ENCODE results near the gene TPPP. TPM values are rescaled to one million over a fixed set of nuclear protein-coding genes. Genes with fewer than 3 reads are reported as not detected.

Gene TPPP
- total RNA-seq, 1 donor from 2014 or later, result 0.09 TPM

DNA sequence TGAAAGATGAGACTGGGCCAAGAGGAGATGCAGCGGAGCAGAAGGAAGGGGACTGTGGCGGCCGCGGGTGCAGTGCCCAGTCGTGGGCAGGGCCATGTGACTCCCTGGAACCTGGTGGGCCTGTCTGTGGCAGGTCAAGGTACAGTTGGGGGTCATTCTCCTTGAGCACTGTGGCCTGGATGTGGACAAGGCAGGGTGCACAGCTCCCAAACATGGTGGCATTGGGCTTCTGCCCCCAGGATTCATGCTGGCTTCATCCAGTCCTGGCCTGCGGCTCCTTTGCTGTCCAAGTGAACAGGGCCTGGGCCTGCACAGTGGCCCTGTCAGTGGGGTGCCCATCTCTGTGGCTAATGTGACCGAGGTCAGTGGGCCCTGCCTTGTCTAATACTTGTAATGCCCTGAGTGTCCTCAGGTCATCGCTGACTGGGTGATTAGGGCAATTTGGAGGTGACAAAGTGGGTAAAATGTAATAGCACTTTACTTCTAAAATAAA lies 41.1 kb downstream of the TPPP start:
- H3K27me3 Mint-ChIP-seq (ENCODE audit: low read depth), result no peaks in the 10 kb centered on the region
- no peaks in the 10 kb centered on the region for H3K9me3 Mint-ChIP-seq
- no peak overlapping the region for H3K27ac Mint-ChIP-seq
- DNase-seq (ENCODE audit: low spot score), result no peak
- intact Hi-C loops (cut with micrococcal nuclease), result no loop called here
- peaks cover 21% of the 10 kb centered on the region for H3K36me3 Mint-ChIP-seq (ENCODE audit: low read depth)
- no peak overlapping the region for H3K4me3 Mint-ChIP-seq (ENCODE audit: low read depth)
- H3K4me1 Mint-ChIP-seq (ENCODE audit: low read depth), result no peaks in the 10 kb centered on the region

DNA sequence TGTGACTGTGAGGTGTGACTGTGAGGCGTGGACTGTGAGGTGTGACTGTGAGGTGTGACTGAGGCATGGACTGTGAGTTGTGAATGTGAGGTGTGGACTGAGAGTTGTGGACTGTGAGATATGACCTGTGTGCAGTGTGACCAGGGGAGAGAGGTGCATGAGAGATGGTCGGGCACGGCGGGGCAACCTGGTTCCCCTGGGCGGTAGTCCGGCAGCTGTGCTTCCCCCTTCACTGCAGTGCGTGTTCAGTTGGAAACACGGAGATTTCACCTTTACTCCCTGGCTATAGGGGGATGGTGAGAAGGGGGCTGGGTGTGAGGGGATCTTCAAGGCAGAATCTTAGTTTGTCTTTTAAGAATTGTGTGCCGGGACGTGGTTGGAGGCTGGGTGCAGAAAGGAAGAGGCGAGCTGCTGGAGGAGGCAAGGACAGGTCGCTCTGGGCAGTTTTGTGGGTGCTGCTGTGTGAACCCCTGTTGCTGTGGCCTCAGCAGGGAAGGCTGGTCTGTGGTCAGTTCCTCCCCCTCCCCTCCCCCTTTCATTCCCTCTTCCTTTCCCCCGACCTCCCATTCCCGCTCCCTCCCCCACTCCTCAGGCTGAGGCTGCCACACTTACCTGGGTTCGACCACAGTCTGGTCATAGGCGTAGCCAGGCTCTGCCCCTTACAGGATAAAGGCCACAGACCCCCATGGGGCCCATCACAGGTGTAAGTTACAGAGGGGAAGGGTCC lies 41.7 kb downstream of the TPPP start:
- Mint-ChIP-seq H3K9me3 (no peaks in the 10 kb centered on the region), H3K27ac (no peak overlapping the region), H3K36me3 (ENCODE audit: low read depth) (peaks cover 17% of the 10 kb centered on the region), H3K4me1 (ENCODE audit: low read depth) (no peaks in the 10 kb centered on the region), H3K27me3 (ENCODE audit: low read depth) (no peaks in the 10 kb centered on the region), H3K4me3 (ENCODE audit: low read depth) (no peak overlapping the region)
- intact Hi-C loops (cut with micrococcal nuclease), result no loop called here
- no peak for DNase-seq (ENCODE audit: low spot score)

DNA sequence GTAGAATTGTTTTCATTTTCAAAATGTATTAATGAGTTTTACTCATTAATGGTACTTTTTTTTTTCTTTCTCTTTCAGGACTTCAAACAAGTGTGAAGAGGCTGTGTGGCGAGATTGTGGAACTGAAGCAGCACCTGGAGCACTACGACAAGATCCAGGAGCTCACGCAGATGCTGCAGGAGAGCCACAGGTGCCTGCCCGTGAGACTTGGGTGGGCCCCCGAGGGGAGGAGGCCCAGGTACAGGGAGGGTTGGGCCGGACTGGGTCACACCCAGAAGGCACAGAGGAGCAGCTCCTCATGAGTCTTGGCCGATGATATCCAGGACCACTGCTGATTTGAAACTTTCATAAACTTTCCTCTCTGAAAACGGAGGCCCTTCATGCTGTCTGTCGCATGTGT lies 45.4 kb downstream of the TPPP start:
- intact Hi-C loops (cut with micrococcal nuclease), result no loop called here

DNA sequence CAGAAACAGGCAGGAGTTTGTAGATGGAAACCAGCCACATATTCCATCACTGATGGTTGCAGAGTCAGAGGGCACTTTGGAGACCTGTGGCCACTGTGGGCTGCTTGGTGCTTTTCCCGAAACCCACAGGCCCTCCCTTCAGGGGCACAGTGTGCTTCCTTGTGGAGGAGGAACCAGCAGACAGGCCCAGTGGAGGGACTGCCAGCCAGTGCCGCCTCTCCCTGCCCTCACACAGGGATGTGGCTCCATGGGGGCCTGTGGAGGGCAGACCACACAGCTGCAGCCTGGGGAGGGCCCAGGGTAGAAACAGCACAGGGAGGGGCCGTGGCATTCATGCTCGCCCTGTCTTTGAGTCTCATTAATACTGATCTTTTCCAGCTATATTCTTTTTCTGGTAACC lies 45.8 kb downstream of the TPPP start:
- Mint-ChIP-seq H3K27me3 (ENCODE audit: low read depth) (no peaks in the 10 kb centered on the region), H3K27ac (no peak overlapping the region), H3K4me1 (ENCODE audit: low read depth) (no peaks in the 10 kb centered on the region), H3K36me3 (ENCODE audit: low read depth) (peaks cover 27% of the 10 kb centered on the region), H3K9me3 (no peaks in the 10 kb centered on the region), H3K4me3 (ENCODE audit: low read depth) (no peak overlapping the region)
- DNase-seq (ENCODE audit: low spot score), result no peak
- intact Hi-C loops (cut with micrococcal nuclease), result no loop called here

More for the DNA sequence above, 45.4 kb downstream of the TPPP start:
- H3K27ac Mint-ChIP-seq, result no peak overlapping the region
- no peak for DNase-seq (ENCODE audit: low spot score)
- H3K9me3 Mint-ChIP-seq, result no peaks in the 10 kb centered on the region
- no peak overlapping the region for H3K4me3 Mint-ChIP-seq (ENCODE audit: low read depth)
- no peaks in the 10 kb centered on the region for H3K27me3 Mint-ChIP-seq (ENCODE audit: low read depth)
- H3K36me3 Mint-ChIP-seq (ENCODE audit: low read depth), result peaks cover 27% of the 10 kb centered on the region
- no peaks in the 10 kb centered on the region for H3K4me1 Mint-ChIP-seq (ENCODE audit: low read depth)

DNA sequence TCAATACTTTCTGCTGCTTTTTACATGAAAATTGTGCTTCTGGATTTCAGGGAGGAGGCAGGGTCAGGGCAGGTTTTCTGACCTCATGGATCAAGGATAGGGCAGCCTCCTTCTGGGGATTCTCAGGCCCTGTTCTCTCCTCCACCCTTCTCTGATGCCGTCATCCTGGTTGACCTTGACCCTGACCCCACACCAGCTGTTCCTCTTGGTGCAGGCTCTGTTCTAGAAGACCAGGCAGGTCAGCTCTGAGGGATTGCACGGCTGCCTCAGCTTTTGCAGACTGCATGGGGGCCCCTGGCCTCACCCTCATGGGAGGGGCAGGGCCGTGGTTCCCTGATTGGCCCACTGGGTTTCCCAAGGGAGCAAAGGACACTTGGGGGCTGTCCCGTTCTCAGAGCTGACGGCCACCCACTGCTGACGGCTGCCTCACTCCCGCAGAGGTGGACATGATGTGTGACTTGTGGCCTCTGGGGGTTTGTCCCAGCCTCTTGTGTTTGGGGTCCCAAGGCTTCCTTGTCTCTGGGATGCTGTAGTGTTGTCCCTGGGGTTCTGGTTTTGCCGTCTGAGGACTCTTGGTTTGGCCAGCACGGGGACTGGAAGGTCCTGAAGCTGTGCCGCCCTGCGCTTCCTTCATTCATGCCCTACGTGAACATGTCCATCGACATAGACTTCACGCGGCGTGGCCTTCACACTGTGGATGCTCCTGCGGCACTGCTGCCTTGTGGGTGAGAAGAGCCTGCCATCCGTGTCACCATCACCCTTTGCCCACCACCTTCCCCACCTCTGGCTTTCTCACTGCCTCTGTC lies 46.6 kb downstream of the TPPP start:
- intact Hi-C loops (cut with micrococcal nuclease), result no loop called here
- Mint-ChIP-seq H3K27ac (no peak overlapping the region), H3K27me3 (ENCODE audit: low read depth) (no peaks in the 10 kb centered on the region), H3K4me3 (ENCODE audit: low read depth) (no peak overlapping the region), H3K36me3 (ENCODE audit: low read depth) (peaks cover 29% of the 10 kb centered on the region), H3K9me3 (no peaks in the 10 kb centered on the region), H3K4me1 (ENCODE audit: low read depth) (no peaks in the 10 kb centered on the region)
- no peak for DNase-seq (ENCODE audit: low spot score)

DNA sequence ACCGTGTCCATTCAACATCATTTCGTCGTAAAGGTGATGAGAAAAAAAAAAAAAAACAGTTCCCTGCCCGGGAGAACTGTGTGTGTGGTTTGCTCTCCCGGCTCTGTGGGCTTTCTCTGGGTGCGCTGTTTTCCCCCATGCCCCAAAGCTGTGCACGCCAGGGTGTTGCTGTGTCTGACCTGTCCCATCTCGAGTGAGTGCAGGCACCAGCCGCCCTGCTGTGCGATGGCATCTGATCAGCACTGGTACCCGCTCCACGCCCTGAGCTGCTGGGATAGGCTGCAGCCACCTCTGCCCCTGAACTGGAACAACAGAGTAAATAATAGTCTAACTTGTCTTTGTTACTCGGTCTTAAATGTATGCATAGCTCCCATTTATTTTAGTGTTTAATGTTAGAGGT lies 47.7 kb downstream of the TPPP start:
- Mint-ChIP-seq H3K4me3 (ENCODE audit: low read depth) (no peak overlapping the region), H3K4me1 (ENCODE audit: low read depth) (no peaks in the 10 kb centered on the region), H3K9me3 (no peaks in the 10 kb centered on the region), H3K27me3 (ENCODE audit: low read depth) (no peaks in the 10 kb centered on the region), H3K27ac (no peak overlapping the region), H3K36me3 (ENCODE audit: low read depth) (peaks cover 29% of the 10 kb centered on the region)
- DNase-seq (ENCODE audit: low spot score), result no peak
- intact Hi-C loops (cut with micrococcal nuclease), result no loop called here

DNA sequence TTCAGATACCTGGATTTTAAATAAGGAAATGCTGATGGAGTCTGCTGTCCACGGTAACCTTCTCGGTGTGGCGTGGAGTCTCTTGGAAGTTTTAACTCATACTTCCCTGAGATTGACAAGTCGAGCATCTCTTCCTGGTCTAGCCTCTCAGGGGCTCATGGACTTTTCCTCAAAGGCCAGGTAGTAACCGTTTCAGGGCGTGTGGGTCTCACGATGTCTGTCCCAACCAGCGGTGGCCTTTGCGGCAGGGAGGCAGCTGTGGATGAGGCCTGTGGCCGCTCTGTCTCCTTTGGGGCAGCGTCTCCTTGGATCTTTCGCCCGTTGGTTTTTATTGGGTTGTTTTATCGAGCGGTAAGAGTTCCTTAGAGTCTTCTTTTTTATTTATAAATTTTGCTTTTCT lies 48.2 kb downstream of the TPPP start:
- intact Hi-C loops (cut with micrococcal nuclease), result no loop called here
- Mint-ChIP-seq H3K4me1 (ENCODE audit: low read depth) (no peaks in the 10 kb centered on the region), H3K9me3 (no peaks in the 10 kb centered on the region), H3K36me3 (ENCODE audit: low read depth) (peaks cover 33% of the 10 kb centered on the region), H3K4me3 (ENCODE audit: low read depth) (no peak overlapping the region), H3K27me3 (ENCODE audit: low read depth) (no peaks in the 10 kb centered on the region), H3K27ac (no peak overlapping the region)
- DNase-seq (ENCODE audit: low spot score), result no peak

DNA sequence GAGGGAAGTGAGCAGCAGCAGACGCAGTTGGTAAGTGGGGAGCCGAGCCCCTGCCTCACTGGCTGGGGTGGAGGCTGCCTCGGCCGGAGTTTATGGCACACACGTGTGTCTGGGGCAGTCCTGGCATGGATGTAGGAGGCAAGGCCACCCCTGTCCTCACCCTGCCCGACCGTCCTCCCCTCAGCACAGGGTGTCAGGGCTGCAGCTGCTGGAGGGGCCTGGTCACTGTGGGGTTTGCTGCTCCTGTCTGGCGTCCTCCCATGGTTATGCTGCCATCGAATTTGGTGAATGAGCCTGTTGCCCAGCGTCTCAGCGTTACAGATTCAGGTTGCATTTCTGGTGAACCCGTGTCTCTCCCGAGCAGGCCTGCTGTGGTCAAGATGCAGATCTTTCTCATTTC lies 48.6 kb downstream of the TPPP start:
- no peak overlapping the region for H3K27ac Mint-ChIP-seq

DNA sequence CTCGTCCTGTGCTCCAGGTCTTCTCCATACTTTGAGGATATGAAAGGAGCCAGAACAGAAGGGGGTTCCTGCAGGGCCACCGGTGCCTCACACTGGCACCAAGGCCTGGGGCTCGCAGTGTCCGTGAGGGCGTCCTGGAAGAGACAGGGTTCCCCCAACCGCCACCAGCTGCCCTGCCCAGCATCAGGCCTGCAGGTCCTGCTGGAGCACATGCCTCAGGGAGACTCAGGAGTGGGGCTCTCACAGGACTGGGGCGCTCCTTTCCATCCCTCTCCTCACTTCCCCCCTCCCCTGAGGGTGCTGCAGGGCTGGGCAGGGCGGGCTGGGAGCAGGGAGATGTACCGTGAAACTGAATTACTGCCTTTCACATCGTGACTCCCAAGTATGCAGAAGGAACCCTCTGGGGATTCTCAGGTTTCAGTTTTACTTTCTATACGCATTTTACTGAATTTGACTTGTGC lies 49.3 kb downstream of the TPPP start:
- no peaks in the 10 kb centered on the region for H3K27me3 Mint-ChIP-seq (ENCODE audit: low read depth)
- no peaks in the 10 kb centered on the region for H3K4me1 Mint-ChIP-seq (ENCODE audit: low read depth)
- no peaks in the 10 kb centered on the region for H3K9me3 Mint-ChIP-seq
- no peak overlapping the region for H3K4me3 Mint-ChIP-seq (ENCODE audit: low read depth)
- H3K36me3 Mint-ChIP-seq (ENCODE audit: low read depth), result peaks cover 36% of the 10 kb centered on the region
- no peak for DNase-seq (ENCODE audit: low spot score)
- intact Hi-C loops (cut with micrococcal nuclease), result no loop called here
- no peak overlapping the region for H3K27ac Mint-ChIP-seq

More for the DNA sequence above, 48.6 kb downstream of the TPPP start:
- Mint-ChIP-seq H3K36me3 (ENCODE audit: low read depth) (peaks cover 36% of the 10 kb centered on the region), H3K4me3 (ENCODE audit: low read depth) (no peak overlapping the region), H3K4me1 (ENCODE audit: low read depth) (no peaks in the 10 kb centered on the region), H3K9me3 (no peaks in the 10 kb centered on the region), H3K27me3 (ENCODE audit: low read depth) (no peaks in the 10 kb centered on the region)
- intact Hi-C loops (cut with micrococcal nuclease), result no loop called here
- no peak for DNase-seq (ENCODE audit: low spot score)

DNA sequence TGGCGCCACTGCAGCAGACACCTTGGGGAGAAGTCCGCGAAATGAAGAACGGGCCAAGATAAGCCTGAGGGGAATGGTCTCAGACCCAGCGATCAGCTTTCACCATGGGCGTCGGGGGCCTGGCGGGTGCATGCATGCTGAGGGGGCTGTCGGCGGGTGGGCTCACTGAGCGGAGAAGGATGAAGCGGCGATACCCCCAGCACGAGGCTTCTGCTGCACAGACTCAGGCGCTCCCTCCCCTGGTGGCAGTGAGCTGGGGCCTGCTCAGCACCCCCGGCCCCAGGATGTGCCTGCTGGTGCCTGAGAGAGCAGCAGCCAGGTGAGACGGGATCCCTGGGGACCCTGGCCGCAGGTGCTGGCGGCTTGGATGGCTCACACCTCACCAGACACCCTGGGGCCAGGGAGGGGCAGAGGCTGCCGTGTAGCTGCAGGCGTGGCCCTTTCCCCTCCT lies 49.8 kb downstream of the TPPP start:
- H3K4me1 Mint-ChIP-seq (ENCODE audit: low read depth), result no peaks in the 10 kb centered on the region
- no peaks in the 10 kb centered on the region for H3K27me3 Mint-ChIP-seq (ENCODE audit: low read depth)
- no peak overlapping the region for H3K4me3 Mint-ChIP-seq (ENCODE audit: low read depth)
- H3K36me3 Mint-ChIP-seq (ENCODE audit: low read depth), result peaks cover 36% of the 10 kb centered on the region
- intact Hi-C loops (cut with micrococcal nuclease), result no loop called here
- no peak overlapping the region for H3K27ac Mint-ChIP-seq
- DNase-seq (ENCODE audit: low spot score), result no peak
- no peaks in the 10 kb centered on the region for H3K9me3 Mint-ChIP-seq

DNA sequence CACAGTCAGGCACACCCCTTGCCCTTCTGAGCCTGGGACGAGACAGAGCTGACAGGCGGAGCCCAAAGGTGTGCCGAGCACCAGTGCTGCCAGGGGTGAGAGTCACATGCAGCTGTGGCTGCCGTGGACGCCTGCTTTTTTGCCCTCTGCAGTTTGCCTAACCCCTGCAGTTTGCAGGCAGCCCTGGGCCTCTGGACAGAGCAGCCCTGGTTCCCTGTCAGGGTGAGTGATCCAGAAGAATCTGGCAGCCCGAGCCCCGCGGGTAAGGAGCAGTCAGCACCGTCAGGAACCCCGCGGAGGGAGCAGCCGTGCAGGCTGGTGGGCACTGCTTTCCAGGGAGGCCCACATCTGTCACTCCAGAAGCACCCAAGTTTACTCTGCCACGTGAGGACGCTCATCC lies 50.7 kb downstream of the TPPP start:
- Mint-ChIP-seq H3K36me3 (ENCODE audit: low read depth) (peaks cover 42% of the 10 kb centered on the region), H3K27me3 (ENCODE audit: low read depth) (no peaks in the 10 kb centered on the region), H3K4me1 (ENCODE audit: low read depth) (no peaks in the 10 kb centered on the region), H3K9me3 (no peaks in the 10 kb centered on the region), H3K4me3 (ENCODE audit: low read depth) (no peak overlapping the region), H3K27ac (no peak overlapping the region)
- no peak for DNase-seq (ENCODE audit: low spot score)
- intact Hi-C loops (cut with micrococcal nuclease), result no loop called here

DNA sequence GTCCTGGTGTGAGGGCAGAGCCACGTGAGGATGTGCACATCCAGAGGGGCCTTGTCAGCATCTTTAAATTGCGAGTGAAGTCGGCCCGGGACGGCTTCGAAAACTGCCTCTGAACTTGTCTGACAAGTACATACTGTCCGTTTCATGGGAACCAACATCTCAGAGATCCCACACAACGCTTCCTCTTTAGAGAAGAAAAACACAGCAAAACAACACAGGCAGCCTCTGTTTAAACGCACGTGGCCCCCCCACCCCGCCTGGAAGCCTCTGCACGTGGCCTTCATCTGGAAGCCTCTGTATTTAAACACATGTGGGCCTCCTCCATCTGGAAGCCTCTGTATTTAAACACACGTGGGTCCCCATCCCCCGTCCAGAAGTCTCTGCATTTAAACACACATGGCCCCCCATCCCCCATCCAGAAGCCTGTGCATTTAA lies 51.8 kb downstream of the TPPP start:
- Mint-ChIP-seq H3K27ac (no peak overlapping the region), H3K4me1 (ENCODE audit: low read depth) (no peaks in the 10 kb centered on the region), H3K4me3 (ENCODE audit: low read depth) (no peak overlapping the region), H3K27me3 (ENCODE audit: low read depth) (no peaks in the 10 kb centered on the region), H3K36me3 (ENCODE audit: low read depth) (peaks cover 48% of the 10 kb centered on the region), H3K9me3 (no peaks in the 10 kb centered on the region)
- DNase-seq (ENCODE audit: low spot score), result no peak
- intact Hi-C loops (cut with micrococcal nuclease), result no loop called here

All from activated T-helper 2 cell treated with anti-CD3 and anti-CD28 coated beads, Interferon-gamma antibody, Interleukin-2, Interleukin-4, amounts not matched to agents 10 μg/mL and 5 μg/mL and 100 μg/mL, durations not matched to agents 14 hours and 24 hours and 36 hours (primary cell).